KOPT-K1 (cell line): ENCODE measurements around the gene ERCC1.
"Not testable (repeated sequence)": the region's sequence is repeated elsewhere in the genome, so short reads cannot be mapped to it uniquely, and the experiment has no call there.

ENCODE experiments used
- H3K27ac ChIP-seq: fragments of 200-600 bp; sonication (generic); 2 replicates; pipeline ENCODE4 v1.5.1; 2016; ENCODE audit warnings: antibody characterized with exemption, mild to moderate bottlenecking, low read depth, low read length; ENCODE audit not compliant: poor library complexity, severe bottlenecking
- H3K36me3 ChIP-seq: fragments of 200-600 bp; sonication (generic); 2 replicates; pipeline ENCODE4 v1.5.1; 2017; ENCODE audit warnings: antibody characterized with exemption, mild to moderate bottlenecking, low read length, moderate library complexity; ENCODE audit not compliant: insufficient read depth
- H3K9me3 ChIP-seq: fragments of 200-600 bp; sonication (generic); 2 replicates; pipeline ENCODE4 v1.5.1; 2017; ENCODE audit warnings: antibody characterized with exemption, low read length, mild to moderate bottlenecking; ENCODE audit not compliant: insufficient read depth, poor library complexity, severe bottlenecking

Gene ERCC1

DNA sequence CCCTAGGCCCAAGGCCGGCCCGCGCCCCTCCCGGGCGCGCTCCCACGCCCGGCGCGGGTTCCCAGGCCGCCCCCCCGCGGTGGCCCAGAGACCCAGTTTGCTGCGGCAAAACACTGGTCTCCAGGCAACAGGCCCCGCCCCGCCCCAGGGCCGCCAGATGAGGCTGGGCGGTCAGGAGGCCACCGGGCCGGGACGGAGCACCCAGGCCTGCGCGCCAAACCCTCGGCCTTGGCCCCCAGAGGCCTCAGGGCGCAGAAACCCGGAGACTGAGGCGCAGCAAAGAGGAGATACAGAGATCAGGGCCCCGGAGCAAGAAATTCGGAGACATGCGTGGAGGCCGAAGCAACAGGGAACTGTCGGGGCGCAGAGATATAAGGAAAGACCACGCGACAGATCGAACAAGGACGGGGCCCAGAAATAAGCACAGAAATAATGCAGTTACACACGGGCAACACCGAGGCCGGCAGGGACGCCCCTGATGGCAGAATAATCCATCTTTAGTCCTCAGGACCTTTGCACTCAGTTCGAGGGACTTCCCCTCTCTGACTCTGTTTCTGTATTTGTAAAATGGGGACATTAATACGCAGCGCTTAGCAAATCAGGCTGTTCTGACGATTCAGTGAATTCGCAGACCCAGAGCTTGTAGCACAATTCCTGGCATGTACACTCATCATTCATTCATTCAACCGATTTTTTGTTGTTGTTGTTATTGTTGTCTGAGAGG, 20.8 kb upstream of the ERCC1 start:
- H3K27ac ChIP-seq: no peak overlapping the region

DNA sequence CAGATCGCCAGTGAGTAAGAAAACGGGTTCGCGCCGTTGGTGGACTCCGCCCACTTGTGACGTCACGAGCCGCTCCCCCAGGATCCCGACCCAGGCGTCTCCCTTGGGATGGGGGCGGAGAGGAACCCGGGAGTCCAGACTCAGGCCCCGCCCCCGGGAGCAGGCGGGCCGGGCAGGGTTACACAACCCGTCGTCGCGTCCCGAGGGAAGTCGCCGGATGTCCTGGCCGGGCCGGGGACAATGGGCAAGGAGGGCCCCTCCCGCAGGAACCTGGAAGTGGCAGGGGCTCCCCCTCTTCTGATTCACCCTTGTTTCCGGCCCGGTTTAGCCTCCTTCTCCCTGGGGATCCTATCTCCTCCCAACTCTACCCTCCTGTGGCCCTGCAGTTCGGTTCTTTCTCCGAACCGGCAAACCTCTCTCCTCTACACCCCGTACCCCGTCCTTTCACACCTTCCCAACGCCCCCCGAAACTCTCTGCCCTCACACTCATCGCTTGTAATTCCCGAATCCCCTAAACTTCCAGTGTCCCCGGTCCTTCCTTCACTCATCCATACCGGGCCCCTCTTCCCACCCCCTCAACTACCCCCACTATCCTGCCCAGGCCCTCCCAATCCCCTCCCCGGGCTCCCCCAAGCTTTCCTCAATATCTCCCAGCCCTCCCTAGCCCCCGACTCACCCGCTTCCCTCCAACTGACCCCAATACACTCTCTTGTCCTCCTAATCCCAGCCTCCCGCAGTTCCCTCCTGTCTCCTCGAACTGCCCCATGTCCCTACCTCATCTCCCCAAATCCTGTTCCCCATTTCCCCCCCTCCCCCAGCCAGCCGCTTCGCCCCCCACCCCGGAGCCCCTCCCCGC, 20.0 kb upstream of the ERCC1 start:
- Histone ChIP-seq H3K27ac (no peak overlapping the region), H3K36me3 (no peaks in the 10 kb centered on the region), H3K9me3 (no peaks in the 10 kb centered on the region)

More for the DNA sequence above, 20.8 kb upstream of the ERCC1 start:
- Histone ChIP-seq H3K36me3 (no peaks in the 10 kb centered on the region), H3K9me3 (no peaks in the 10 kb centered on the region)

DNA sequence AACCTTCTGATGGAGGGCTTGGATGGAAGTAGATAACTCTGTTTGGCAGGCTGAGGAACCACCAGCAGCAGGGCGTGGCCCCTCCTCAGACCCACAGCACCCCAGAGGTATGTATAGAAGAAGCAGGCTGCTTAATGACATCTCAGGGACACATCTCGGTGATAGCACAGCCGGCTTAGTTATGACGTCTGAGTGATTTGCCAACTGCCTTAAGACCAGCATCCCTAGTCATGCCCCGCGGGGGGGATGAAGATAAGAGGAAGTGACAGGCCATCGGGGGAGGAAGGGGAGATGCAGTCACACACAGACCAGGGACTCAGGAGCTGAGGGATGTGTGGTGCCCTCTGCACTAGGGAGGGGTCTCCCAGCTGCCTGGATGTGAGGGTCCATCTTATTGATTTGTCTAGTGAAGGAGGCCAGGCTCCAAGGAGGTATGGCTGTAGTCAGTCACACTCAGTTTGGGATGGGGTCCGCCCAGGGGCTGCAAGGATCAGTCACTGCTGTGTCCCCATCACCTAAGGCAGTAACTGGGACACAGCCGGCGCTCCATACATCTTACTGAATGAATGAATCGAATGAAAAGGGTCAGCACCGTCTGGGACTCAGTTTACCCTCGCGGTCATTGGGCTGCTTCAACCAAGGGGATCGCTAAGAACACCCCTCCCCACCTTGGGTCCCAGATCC, 19.2 kb upstream of the ERCC1 start:
- Histone ChIP-seq H3K27ac (no peak overlapping the region), H3K36me3 (no peaks in the 10 kb centered on the region), H3K9me3 (no peaks in the 10 kb centered on the region)

DNA sequence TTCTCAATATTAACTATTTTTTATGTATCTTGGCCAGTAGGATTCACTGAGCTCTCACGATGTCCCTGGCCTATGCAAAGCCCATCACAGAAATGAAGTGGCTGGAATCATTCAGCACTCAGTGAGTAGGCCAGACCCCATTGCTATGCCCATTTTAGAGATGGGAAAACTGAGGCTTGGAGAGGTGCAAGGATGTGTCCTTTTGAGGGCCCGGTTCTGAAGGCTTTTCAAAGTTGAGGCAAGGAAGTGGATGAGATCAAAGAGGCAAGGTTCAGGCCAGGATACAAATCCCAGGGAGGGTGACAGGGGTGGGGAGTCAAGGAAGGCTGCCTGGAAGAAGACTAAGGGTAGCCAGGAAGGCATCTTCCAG, 18.7 kb upstream of the ERCC1 start:
- H3K9me3 ChIP-seq: no peaks in the 10 kb centered on the region
- no peaks in the 10 kb centered on the region for H3K36me3 ChIP-seq
- no peak overlapping the region for H3K27ac ChIP-seq

DNA sequence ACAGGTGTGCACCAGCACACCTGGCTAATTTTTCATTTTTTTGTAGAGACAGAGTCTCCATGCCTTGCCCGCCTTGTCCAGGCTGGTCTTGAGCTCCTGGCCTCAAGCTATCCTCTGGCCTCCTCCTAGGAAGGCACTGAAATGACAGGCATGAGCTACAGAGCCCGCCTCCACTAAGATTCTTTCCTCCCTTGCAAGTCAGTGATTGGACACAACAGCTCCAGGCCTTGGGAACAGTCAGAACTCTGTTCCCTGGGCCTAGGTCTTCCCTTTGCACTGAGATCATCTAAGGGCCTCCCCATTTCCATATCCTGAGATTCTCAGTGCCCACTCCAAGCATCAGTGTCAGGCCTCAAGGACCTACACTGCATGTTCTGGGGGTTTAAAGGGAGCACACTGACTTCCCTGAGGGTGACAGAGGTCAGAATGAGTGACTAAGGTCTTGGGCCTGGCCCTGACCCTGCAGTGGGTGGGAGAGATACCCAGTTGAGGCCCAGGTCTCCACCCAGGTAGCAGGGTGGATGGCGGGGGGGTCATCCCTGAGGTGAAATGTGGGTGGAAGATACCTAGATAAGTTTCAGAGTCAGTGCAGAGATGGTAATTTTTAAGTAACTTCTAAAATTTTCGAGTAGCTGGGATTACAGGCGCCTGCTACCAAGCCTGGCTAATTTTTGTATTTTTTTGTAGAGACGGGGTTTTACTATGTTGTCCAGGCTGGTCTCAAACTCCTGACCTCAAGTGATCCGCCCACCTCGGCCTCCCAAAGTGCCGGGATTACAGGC, 17.3 kb upstream of the ERCC1 start:
- Histone ChIP-seq H3K9me3 (no peaks in the 10 kb centered on the region), H3K36me3 (no peaks in the 10 kb centered on the region), H3K27ac (no peak overlapping the region)

DNA sequence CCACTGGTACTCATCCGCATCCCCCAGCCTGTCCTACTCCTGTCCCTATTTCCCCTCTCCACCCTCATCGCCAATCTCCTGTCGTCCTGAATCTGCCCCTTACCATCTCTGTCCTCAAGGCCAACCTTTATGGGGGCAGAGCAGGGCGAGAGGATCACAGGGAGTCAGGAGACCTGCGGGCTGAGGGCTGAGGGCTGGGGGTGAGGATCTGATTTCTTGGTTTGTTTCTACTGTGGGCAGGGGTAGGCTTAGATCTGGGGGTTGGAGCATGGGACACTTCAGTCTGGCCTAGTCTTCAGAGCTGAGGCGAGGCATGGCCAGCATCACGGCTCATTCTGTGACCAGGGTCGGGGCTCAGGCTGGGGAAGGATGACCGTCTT, 16.5 kb upstream of the ERCC1 start:
- Histone ChIP-seq H3K9me3 (no peaks in the 10 kb centered on the region), H3K27ac (no peak overlapping the region)

DNA sequence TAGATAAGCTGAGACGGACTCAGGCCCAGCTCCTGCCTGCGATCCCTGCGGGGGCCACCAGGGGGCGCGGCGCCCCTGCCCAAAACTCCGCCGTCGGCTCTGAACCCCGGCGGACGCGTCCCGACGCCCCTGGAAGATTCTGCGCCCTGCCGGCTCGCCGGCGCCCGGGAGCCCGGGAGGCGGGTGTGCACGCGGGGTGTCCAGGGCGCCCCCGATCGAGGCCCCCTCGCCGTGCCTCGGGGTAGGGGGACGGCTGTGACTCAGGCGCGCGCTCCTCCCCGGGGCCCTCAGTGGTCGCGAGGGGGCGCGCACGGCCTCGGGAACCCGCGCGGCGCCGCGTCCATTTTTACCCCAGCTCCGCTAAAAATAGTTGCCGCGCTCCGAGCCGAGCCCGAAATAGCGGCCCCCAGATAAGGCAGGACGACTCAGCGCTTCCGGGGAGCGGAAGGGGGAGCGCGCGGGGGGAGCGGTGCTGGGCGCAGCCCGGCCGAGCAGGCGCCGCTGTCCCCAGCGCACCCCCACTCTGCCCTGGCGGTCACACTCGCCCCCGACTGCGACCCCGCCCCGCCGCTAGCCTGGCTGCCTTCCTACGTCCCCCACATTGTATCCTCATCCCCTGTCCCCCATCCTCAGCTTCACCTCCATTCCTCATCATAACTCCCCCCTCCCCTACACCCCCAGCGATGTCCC, 16.0 kb upstream of the ERCC1 start:
- Histone ChIP-seq H3K9me3 (no peaks in the 10 kb centered on the region), H3K27ac (peak overlapping the region; percentile 31), H3K36me3 (no peaks in the 10 kb centered on the region)

More for the DNA sequence above, 16.5 kb upstream of the ERCC1 start:
- H3K36me3 ChIP-seq: no peaks in the 10 kb centered on the region

DNA sequence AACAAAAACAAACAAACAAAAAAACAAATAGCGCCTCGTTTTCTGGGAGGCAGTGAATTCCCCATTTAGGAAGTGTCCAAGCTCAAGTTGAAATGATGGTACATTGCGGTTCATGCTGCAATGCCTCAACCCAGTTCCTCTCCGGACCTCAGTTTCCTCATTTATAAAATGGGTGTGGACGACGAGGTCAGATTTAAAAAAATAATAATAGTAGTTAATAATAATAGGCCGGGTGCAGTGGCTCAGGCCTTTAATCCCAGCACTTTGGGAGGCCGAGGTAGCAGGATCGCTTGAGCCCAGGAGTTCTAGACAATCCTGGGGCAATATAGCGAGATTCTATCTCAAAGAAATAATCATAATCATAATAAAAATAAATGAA, 15.5 kb upstream of the ERCC1 start:
- Histone ChIP-seq H3K36me3 (no peaks in the 10 kb centered on the region), H3K9me3 (no peaks in the 10 kb centered on the region), H3K27ac (no peak overlapping the region)

DNA sequence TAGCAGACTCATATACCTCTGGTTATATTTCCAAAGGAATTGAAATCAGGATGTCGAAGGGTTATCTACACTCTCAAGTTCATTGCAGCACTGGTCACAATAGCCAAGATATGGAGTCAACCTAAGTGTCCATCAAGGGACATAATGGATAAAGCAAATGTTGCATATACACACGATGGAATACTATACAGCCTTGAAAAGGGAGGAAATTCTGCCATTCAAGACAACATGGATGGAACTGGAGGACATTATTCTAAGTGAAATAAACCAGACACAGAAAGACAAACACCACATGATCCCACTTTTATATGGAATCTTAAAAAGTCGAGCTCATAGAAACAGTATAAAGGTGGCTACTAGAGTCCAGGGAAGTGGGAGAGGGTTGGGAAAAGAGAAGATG, 13.6 kb upstream of the ERCC1 start:
- Histone ChIP-seq H3K27ac (no peak overlapping the region), H3K36me3 (no peaks in the 10 kb centered on the region)

DNA sequence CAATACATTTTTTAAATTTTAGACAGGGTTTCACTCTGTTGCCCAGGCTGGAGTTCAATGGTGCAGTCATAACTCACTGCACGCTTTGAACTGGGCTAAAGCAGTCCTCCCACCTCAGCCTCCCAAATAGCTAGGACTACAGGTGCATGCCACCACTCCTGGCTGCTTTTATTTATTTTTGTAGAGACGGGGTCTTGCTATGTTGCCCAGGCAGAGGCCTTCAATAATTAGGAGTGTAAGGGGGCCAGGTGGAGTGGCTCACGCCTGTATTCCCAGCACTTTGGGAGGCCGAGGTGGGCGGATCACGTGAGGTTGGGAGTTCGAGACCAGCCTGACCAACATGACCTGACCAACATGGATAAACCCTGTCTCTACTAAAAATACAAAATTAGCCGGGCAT, 8.8 kb upstream of the ERCC1 start:
- not testable (repeated sequence) for H3K27ac ChIP-seq, H3K36me3 ChIP-seq, H3K9me3 ChIP-seq

More for the DNA sequence above, 13.6 kb upstream of the ERCC1 start:
- H3K9me3 ChIP-seq: no peaks in the 10 kb centered on the region

DNA sequence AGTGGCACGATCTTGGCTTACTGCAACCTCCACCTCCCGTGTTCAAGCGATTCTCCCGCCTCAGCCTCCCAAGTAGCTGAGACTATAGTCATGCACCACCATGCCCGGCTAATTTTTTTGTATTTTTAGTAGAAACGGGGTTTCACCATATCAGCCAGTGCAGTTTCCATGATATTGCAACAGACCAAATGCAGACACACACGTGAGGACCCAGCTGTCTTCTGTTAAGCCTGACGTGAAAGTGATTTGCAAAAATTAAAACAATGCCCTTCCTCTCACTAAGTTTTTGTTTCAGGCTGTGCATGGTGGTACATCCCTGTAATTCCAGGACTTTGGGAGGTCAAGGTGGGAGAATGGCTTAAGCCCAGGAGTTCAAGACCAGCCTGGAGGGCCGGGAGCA, 7.3 kb upstream of the ERCC1 start:
- not testable (repeated sequence) for H3K36me3 ChIP-seq, H3K27ac ChIP-seq, H3K9me3 ChIP-seq

DNA sequence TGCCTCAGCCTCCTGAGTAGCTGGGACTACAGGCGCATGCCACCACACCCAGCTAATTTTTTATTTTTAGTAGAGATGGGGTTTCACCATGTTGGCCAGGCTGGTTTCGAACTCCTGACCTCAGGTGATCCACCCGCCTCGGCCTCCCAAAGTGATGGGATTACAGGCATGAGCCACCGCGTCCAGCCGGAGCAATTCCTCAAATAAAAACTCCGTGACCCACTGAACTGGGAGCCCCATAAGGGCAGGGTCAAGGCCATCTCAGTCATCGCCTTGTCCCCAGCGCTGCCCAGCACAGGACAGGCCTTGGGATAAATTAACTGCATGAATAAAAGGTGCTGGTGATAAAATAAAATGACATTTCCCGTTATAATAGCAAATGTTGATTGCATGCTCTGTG, 6.2 kb upstream of the ERCC1 start:
- not testable (repeated sequence) for H3K36me3 ChIP-seq, H3K9me3 ChIP-seq, H3K27ac ChIP-seq

DNA sequence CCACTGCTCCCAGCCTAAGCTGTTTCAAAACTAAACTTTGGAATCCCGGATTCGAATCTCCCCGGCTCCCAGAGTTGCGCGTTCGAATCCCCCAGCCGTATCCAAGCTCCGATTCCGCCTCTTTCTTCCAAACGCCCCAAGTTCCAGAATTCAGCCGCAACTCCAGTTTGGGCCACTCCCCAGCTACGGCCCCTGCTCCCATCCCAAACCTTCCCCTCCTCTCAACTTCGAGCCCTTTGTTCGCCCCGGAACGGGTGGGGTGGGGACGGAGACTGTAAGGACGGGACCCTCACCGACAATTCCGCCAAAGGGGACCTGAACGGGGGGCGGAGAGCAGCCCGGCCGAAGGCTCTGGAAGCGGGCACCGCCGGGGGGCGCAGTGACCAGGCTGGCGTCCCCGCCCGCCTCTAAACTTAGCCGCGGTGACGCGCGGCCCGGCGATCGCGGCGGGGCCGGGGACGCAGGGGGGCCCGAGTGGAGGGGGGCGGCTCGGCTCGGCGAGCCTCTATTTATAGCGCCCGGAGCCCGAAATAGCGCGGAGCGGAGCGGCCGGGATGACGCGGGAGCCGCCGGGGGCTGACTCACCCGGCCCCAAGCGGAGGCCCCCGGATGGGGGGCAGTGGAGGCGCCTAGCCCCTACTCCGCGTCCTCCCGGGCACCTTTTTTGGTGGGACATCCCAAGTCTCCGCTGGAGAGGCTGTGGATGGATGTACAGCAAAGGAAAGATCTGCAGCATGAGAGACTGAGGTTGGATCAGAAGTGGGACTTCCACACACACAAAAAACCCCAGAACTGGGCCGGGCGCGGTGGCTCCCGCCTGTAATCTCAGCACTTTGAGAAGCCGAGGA, 4.9 kb upstream of the ERCC1 start:
- Histone ChIP-seq H3K36me3 (no peaks in the 10 kb centered on the region), H3K9me3 (no peaks in the 10 kb centered on the region), H3K27ac (no peak overlapping the region)
